ENCODE data around the gene RILP. TPM values are rescaled to one million over a fixed set of nuclear protein-coding genes. Genes with fewer than 3 reads are reported as not detected.

The RILP gene
- total and polyA plus RNA-seq, 2 of the 4 experiments (the other 2 are of a cell fraction): 3.9 to 6.0 TPM

DNA sequence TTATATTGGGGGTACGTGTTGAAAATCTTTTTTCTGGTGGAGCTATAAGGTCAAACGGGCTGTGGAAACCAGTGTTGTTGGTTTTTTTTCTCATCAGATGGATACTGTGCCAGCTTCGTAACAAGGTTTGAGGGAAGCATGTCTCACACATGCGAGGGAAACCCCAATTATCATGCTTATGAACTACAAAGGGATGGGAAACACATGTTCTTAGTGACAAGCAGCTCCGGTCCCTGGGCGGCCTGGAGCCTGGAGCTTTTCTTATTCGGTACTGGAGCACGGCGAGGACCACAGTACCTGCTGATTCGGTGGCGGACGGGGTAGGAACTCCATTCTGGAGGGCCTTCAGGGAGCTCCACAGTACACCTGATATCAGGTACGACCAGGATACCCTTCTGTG, 33.6 kb downstream of the RILP start:
- Histone ChIP-seq H3K9me1 (ENCODE audit: insufficient read depth, low read length) (no peaks in the 10 kb centered on the region), H3K4ac (ENCODE audit: low read depth, low read length) (no peak overlapping the region), H4K91ac (ENCODE audit: insufficient read depth, low read depth, low read length) (no peak overlapping the region), H2BK120ac (ENCODE audit: low read depth, low read length) (no peak overlapping the region), H3K27me3 (ENCODE audit: control insufficient read depth, insufficient read depth, low read length) (no peaks in the 10 kb centered on the region), H4K5ac (ENCODE audit: low read depth, low read length) (no peak overlapping the region), H3K4me1 (ENCODE audit: control insufficient read depth, insufficient read depth, low read length) (peaks cover 3% of the 10 kb centered on the region; the same call in 1 of the 2 replicates), H4K8ac (ENCODE audit: low read depth in 2 of 2, low read length in 2 of 2) (no peak overlapping the region), H2AK9ac (replicated peaks; ENCODE audit: low read depth, low read length, poor library complexity) (no peak overlapping the region), H2BK15ac (ENCODE audit: low read depth, low read length) (no peak overlapping the region), H2AK5ac (ENCODE audit: low read depth, low read length) (no peak overlapping the region), H3K4me2 (ENCODE audit: low read depth, low read length) (no peak overlapping the region), H3K36me3 (ENCODE audit: control insufficient read depth, insufficient read depth, low read length) (no peaks in the 10 kb centered on the region), H3K27ac (ENCODE audit: insufficient read depth, low read length) (no peak overlapping the region), H4K20me1 (ENCODE audit: insufficient read depth, low read length) (no peaks in the 10 kb centered on the region), H3K18ac (ENCODE audit: low read depth, low read length) (no peak overlapping the region), H2BK5ac (ENCODE audit: low read depth, low read length, poor library complexity, severe bottlenecking) (no peak overlapping the region), H3K9ac (ENCODE audit: low read depth, low read length) (no peak overlapping the region), H3K9me3 (ENCODE audit: control insufficient read depth, insufficient read depth, low read length) (no peaks in the 10 kb centered on the region), H3K79me1 (ENCODE audit: low read depth in 1 of 2, low read length in 2 of 2) (no peaks in the 10 kb centered on the region), H3K56ac (ENCODE audit: extremely low read depth, insufficient read depth, low read length) (no peak overlapping the region), H3K4me3 (ENCODE audit: insufficient read depth, low read depth, low read length) (no peak overlapping the region), H2AFZ (replicated peaks; ENCODE audit: low read length, poor library complexity) (no peak overlapping the region), H3K23ac (ENCODE audit: low read depth, low read length) (no peak overlapping the region), H3K14ac (replicated peaks; ENCODE audit: low read depth, low read length) (no peak overlapping the region), H2BK20ac (ENCODE audit: low read depth, low read length) (no peak overlapping the region)
- ATAC-seq (ENCODE audit: low read depth) (no peak), DNase-seq (no peak)
- intact Hi-C loops (cut with micrococcal nuclease) (no loop called here), in situ Hi-C loops (cut with MboI; ENCODE audit: low sequenced_read_pairs) (no loop called here), dilution Hi-C loops (cut with HindIII; ENCODE audit: low sequenced_read_pairs, unreplicated experiment) (no loop called here)
- ChIA-PET CTCF (no interaction called here), POLR2A (ENCODE audit: unreplicated experiment) (no interaction called here)
- TF ChIP-seq CEBPB (IDR thresholded peaks at IDR 0.05; ENCODE audit: low read depth, low read length): no peak
- TF ChIP-seq, protein P1, sequence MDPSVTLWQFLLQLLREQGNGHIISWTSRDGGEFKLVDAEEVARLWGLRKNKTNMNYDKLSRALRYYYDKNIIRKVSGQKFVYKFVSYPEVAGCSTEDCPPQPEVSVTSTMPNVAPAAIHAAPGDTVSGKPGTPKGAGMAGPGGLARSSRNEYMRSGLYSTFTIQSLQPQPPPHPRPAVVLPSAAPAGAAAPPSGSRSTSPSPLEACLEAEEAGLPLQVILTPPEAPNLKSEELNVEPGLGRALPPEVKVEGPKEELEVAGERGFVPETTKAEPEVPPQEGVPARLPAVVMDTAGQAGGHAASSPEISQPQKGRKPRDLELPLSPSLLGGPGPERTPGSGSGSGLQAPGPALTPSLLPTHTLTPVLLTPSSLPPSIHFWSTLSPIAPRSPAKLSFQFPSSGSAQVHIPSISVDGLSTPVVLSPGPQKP (IDR thresholded peaks at IDR 0.05; ENCODE audit: borderline replicate concordance, low read depth, low read length): no peak
- TF ChIP-seq RAD21 (IDR thresholded peaks at IDR 0.05; ENCODE audit: low read length): no peak
- no peak for TF ChIP-seq FOS (IDR thresholded peaks at IDR 0.05; ENCODE audit: low read depth, low read length)
- TF ChIP-seq RCOR1 (IDR thresholded peaks at IDR 0.05; ENCODE audit: insufficient replicate concordance, low read length): no peak
- TF ChIP-seq, protein P2, sequence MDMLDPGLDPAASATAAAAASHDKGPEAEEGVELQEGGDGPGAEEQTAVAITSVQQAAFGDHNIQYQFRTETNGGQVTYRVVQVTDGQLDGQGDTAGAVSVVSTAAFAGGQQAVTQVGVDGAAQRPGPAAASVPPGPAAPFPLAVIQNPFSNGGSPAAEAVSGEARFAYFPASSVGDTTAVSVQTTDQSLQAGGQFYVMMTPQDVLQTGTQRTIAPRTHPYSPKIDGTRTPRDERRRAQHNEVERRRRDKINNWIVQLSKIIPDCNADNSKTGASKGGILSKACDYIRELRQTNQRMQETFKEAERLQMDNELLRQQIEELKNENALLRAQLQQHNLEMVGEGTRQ (IDR thresholded peaks at IDR 0.05; ENCODE audit: low read depth, low read length): no peak
- TF ChIP-seq MXI1 (IDR thresholded peaks at IDR 0.05; ENCODE audit: borderline replicate concordance, low read depth, low read length): no peak
- TF ChIP-seq BHLHE40 (IDR thresholded peaks at IDR 0.05; ENCODE audit: low read depth, low read length): no peak
- TF ChIP-seq MAZ (IDR thresholded peaks at IDR 0.05; ENCODE audit: borderline replicate concordance, low read depth, low read length): no peak
- TF ChIP-seq NFE2L2 (IDR thresholded peaks at IDR 0.05; ENCODE audit: low read depth, low read length): no peak
- TF ChIP-seq CHD1 (IDR thresholded peaks at IDR 0.05; ENCODE audit: low read depth, low read length): no peak
- no peak for TF ChIP-seq SMC3 (IDR thresholded peaks at IDR 0.05; ENCODE audit: low read depth, low read length)
- TF ChIP-seq, protein P3, sequence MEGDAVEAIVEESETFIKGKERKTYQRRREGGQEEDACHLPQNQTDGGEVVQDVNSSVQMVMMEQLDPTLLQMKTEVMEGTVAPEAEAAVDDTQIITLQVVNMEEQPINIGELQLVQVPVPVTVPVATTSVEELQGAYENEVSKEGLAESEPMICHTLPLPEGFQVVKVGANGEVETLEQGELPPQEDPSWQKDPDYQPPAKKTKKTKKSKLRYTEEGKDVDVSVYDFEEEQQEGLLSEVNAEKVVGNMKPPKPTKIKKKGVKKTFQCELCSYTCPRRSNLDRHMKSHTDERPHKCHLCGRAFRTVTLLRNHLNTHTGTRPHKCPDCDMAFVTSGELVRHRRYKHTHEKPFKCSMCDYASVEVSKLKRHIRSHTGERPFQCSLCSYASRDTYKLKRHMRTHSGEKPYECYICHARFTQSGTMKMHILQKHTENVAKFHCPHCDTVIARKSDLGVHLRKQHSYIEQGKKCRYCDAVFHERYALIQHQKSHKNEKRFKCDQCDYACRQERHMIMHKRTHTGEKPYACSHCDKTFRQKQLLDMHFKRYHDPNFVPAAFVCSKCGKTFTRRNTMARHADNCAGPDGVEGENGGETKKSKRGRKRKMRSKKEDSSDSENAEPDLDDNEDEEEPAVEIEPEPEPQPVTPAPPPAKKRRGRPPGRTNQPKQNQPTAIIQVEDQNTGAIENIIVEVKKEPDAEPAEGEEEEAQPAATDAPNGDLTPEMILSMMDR (conservative IDR thresholded peaks at IDR 0.05; ENCODE audit: low read depth, low read length): no peak
- no peak for TF ChIP-seq POLR2A (IDR thresholded peaks at IDR 0.05; ENCODE audit: low read depth, low read length)
- TF ChIP-seq MAFK (IDR thresholded peaks at IDR 0.05; ENCODE audit: low read depth, low read length): no peak
- TF ChIP-seq RFX5 (IDR thresholded peaks at IDR 0.05; ENCODE audit: low read depth, low read length): no peak
- 67% methylated on average over 8 of the region's 13 CpGs; no CpG with 5 or more reads in 1 of the 2 experiments for WGBS, 2 experiments (ENCODE audit: extremely low coverage in 2 of 2, insufficient read length in 1 of 2)
- BruUV-seq (replicated peaks): no TSS peak

Data from IMR-90 (cell line).